Measurements from ENCODE around the gene SLC35G3. TPM values are rescaled to one million over a fixed set of nuclear protein-coding genes. Genes with fewer than 3 reads are reported as not detected.

Gene SLC35G3
- total RNA-seq, 1 donor from 2014 or later = not detected

- TF ChIP-seq CTCF (IDR thresholded peaks at IDR 0.05; ENCODE audit: unreplicated experiment) = no peak
- Mint-ChIP-seq H3K27me3 (ENCODE audit: unreplicated experiment) (peaks cover 1% of the 10 kb centered on the region), H3K27ac (ENCODE audit: unreplicated experiment) (no peak overlapping the region), H3K4me3 (ENCODE audit: unreplicated experiment) (no peak overlapping the region), H3K4me1 (ENCODE audit: unreplicated experiment) (no peaks in the 10 kb centered on the region), H3K36me3 (ENCODE audit: low read depth, unreplicated experiment) (no peaks in the 10 kb centered on the region), H3K9me3 (ENCODE audit: unreplicated experiment) (no peaks in the 10 kb centered on the region)
- DNase-seq (ENCODE audit: low spot score) = no peak
Observed at GRCh38 chr17:35167666-35168065, 26.5 kb downstream of the SLC35G3 start.

GRCh38 chr17:35167046-35167445, 27.1 kb downstream of the SLC35G3 start:
- Mint-ChIP-seq H3K9me3 (ENCODE audit: unreplicated experiment) (no peaks in the 10 kb centered on the region), H3K4me1 (ENCODE audit: unreplicated experiment) (no peaks in the 10 kb centered on the region), H3K4me3 (ENCODE audit: unreplicated experiment) (no peak overlapping the region), H3K27me3 (ENCODE audit: unreplicated experiment) (peaks cover 1% of the 10 kb centered on the region), H3K27ac (ENCODE audit: unreplicated experiment) (no peak overlapping the region), H3K36me3 (ENCODE audit: low read depth, unreplicated experiment) (no peaks in the 10 kb centered on the region)
- TF ChIP-seq CTCF (IDR thresholded peaks at IDR 0.05; ENCODE audit: unreplicated experiment) = no peak
- DNase-seq (ENCODE audit: low spot score) = no peak

- no peak overlapping the region for H3K27ac Mint-ChIP-seq (ENCODE audit: unreplicated experiment)
- no peaks in the 10 kb centered on the region for H3K4me1 Mint-ChIP-seq (ENCODE audit: unreplicated experiment)
- no peaks in the 10 kb centered on the region for H3K36me3 Mint-ChIP-seq (ENCODE audit: low read depth, unreplicated experiment)
- H3K9me3 Mint-ChIP-seq (ENCODE audit: unreplicated experiment) = no peaks in the 10 kb centered on the region
- no peak for DNase-seq (ENCODE audit: low spot score)
- H3K4me3 Mint-ChIP-seq (ENCODE audit: unreplicated experiment) = no peak overlapping the region
- H3K27me3 Mint-ChIP-seq (ENCODE audit: unreplicated experiment) = peaks cover 1% of the 10 kb centered on the region
- TF ChIP-seq CTCF (IDR thresholded peaks at IDR 0.05; ENCODE audit: unreplicated experiment) = no peak
Observed at GRCh38 chr17:35166526-35166925, 27.7 kb downstream of the SLC35G3 start.

GRCh38 chr17:35164716-35165115, 29.5 kb downstream of the SLC35G3 start:
- Mint-ChIP-seq H3K9me3 (ENCODE audit: unreplicated experiment) (no peaks in the 10 kb centered on the region), H3K27ac (ENCODE audit: unreplicated experiment) (no peak overlapping the region), H3K4me3 (ENCODE audit: unreplicated experiment) (no peak overlapping the region), H3K4me1 (ENCODE audit: unreplicated experiment) (peaks cover 3% of the 10 kb centered on the region), H3K36me3 (ENCODE audit: low read depth, unreplicated experiment) (no peaks in the 10 kb centered on the region), H3K27me3 (ENCODE audit: unreplicated experiment) (peaks cover 1% of the 10 kb centered on the region)
- TF ChIP-seq CTCF (IDR thresholded peaks at IDR 0.05; ENCODE audit: unreplicated experiment) = no peak
- no peak for DNase-seq (ENCODE audit: low spot score)

GRCh38 chr17:35163886-35164285, 30.3 kb downstream of the SLC35G3 start:
- Mint-ChIP-seq H3K4me1 (ENCODE audit: unreplicated experiment) (peaks cover 3% of the 10 kb centered on the region), H3K27ac (ENCODE audit: unreplicated experiment) (no peak overlapping the region), H3K27me3 (ENCODE audit: unreplicated experiment) (peaks cover 1% of the 10 kb centered on the region), H3K9me3 (ENCODE audit: unreplicated experiment) (no peaks in the 10 kb centered on the region), H3K36me3 (ENCODE audit: low read depth, unreplicated experiment) (no peaks in the 10 kb centered on the region), H3K4me3 (ENCODE audit: unreplicated experiment) (no peak overlapping the region)
- no peak for DNase-seq (ENCODE audit: low spot score)
- no peak for TF ChIP-seq CTCF (IDR thresholded peaks at IDR 0.05; ENCODE audit: unreplicated experiment)
